Measurements from ENCODE around the gene PRKAA2.

DNA sequence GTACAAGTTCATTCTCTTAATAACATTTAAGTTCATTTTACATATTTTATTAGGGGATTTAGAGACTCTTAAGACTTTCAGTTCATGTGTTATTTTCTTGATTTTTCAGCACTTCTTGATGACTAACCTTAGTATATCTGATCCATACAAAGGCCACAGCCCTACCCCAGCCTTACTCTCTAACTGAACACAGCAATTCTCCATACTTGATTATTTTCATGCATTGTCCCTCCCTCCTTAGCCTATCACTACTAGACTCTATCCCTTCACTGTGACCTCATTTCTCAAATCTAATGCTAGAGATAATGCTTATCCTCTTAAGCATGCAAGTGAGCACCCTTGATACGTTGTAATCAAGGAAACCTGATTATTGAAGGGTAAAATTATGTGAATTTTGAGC is 15.2 kb downstream of the PRKAA2 start:
- TF ChIP-seq, protein P1, sequence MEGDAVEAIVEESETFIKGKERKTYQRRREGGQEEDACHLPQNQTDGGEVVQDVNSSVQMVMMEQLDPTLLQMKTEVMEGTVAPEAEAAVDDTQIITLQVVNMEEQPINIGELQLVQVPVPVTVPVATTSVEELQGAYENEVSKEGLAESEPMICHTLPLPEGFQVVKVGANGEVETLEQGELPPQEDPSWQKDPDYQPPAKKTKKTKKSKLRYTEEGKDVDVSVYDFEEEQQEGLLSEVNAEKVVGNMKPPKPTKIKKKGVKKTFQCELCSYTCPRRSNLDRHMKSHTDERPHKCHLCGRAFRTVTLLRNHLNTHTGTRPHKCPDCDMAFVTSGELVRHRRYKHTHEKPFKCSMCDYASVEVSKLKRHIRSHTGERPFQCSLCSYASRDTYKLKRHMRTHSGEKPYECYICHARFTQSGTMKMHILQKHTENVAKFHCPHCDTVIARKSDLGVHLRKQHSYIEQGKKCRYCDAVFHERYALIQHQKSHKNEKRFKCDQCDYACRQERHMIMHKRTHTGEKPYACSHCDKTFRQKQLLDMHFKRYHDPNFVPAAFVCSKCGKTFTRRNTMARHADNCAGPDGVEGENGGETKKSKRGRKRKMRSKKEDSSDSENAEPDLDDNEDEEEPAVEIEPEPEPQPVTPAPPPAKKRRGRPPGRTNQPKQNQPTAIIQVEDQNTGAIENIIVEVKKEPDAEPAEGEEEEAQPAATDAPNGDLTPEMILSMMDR (IDR thresholded peaks at IDR 0.05; ENCODE audit: low read length): no peak
- no peak for TF ChIP-seq EZH2 (IDR thresholded peaks at IDR 0.05; ENCODE audit: borderline replicate concordance, low read length)
